ENCODE results near the gene SERINC3. TPM values are rescaled to one million over a fixed set of nuclear protein-coding genes. Genes with fewer than 3 reads are reported as not detected.

The SERINC3 gene
- total and polyA plus RNA-seq, 2 donors (not counting 3 experiments of a cell fraction or from before 2014, with no cell fraction given) = 83.7 to 177 TPM

- H3K27me3 ChIP-seq (ENCODE audit: control insufficient read depth in 2 of 2, insufficient read depth in 2 of 2, low read length in 2 of 2) = no peaks in the 10 kb centered on the region
- DNase-seq (ENCODE audit: low read depth, low spot score) (no peak), FAIRE-seq (no peak)
- no peak overlapping the region for H3K27ac ChIP-seq (ENCODE audit: insufficient read depth, low read depth, low read length)
- H3K9me1 ChIP-seq (replicated peaks; ENCODE audit: control insufficient read depth, extremely low read depth, insufficient read depth, low read length) = no peaks in the 10 kb centered on the region
- dilution Hi-C loops (cut with MboI; ENCODE audit: extremely low pct_ligation_motif_present, low sequenced_read_pairs) (no loop called here), intact Hi-C loops (cut with micrococcal nuclease) (no loop called here)
- no peaks in the 10 kb centered on the region for H3K36me3 ChIP-seq (ENCODE audit: control insufficient read depth in 2 of 2, extremely low read depth in 1 of 2, insufficient read depth in 2 of 2, low read length in 2 of 2)
- TF ChIP-seq, protein P1, sequence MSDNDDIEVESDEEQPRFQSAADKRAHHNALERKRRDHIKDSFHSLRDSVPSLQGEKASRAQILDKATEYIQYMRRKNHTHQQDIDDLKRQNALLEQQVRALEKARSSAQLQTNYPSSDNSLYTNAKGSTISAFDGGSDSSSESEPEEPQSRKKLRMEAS (IDR thresholded peaks at IDR 0.05; ENCODE audit: insufficient read depth, insufficient read length) = no peak
- TF ChIP-seq POLR2AphosphoS5 (IDR thresholded peaks at IDR 0.05; ENCODE audit: insufficient read depth, low read depth, low read length) (no peak), CTCF (IDR thresholded peaks at IDR 0.05; ENCODE audit: extremely low read depth in 1 of 2, insufficient read depth in 1 of 2, low read depth in 1 of 2, low read length in 2 of 2) (no peak), EZH2 (IDR thresholded peaks at IDR 0.05; ENCODE audit: borderline replicate concordance, low read depth, low read length, severe bottlenecking) (no peak), JUN (IDR thresholded peaks at IDR 0.05; ENCODE audit: borderline replicate concordance, insufficient read depth, insufficient read length, low read depth) (no peak), GATA2 (IDR thresholded peaks at IDR 0.05; ENCODE audit: insufficient read depth, insufficient read length, low read depth, low read length) (no peak), POLR2A (IDR thresholded peaks at IDR 0.05; ENCODE audit: low read depth, low read length) (no peak), MYC (IDR thresholded peaks at IDR 0.05; ENCODE audit: low read depth, low read length) (no peak), FOS (IDR thresholded peaks at IDR 0.05; ENCODE audit: borderline replicate concordance, insufficient read depth, low read length) (no peak)
- H2AFZ ChIP-seq (ENCODE audit: low read depth, low read length) = no peak overlapping the region
- ChIA-PET CTCF (interaction anchor here (0.9 to 1.9 kb wide), 5 partner anchors 11 to 41 kb away, joined by 3 to 5 read pairs (median 3); partner anchors contain the start of gene PKIG), POLR2A (interaction anchor here (0.7 kb wide), 1 partner anchor 330 kb away, joined by 3 read pairs; no protein-coding TSS in a partner anchor)
- no peaks in the 10 kb centered on the region for H3K9me3 ChIP-seq (replicated peaks; ENCODE audit: control insufficient read depth, insufficient read depth, low read length)
- no peak overlapping the region for H3K4me3 ChIP-seq (replicated peaks in 1 of 3; ENCODE audit: insufficient read depth in 1 of 3, low read depth in 1 of 3, low read length in 3 of 3)
- H3K4me2 ChIP-seq (ENCODE audit: insufficient read depth, low read length) = no peak overlapping the region
- no peak overlapping the region for H3K9ac ChIP-seq (replicated peaks; ENCODE audit: extremely low read depth, insufficient read depth, low read length)
- no peaks in the 10 kb centered on the region for H4K20me1 ChIP-seq (replicated peaks; ENCODE audit: control insufficient read depth, extremely low read depth, insufficient read depth, low read length)
- BruUV-seq (replicated peaks) = no TSS peak
- H3K79me2 ChIP-seq (ENCODE audit: control insufficient read depth, insufficient read depth, low read length) = peaks cover 31% of the 10 kb centered on the region
- peaks cover 12% of the 10 kb centered on the region for H3K4me1 ChIP-seq (ENCODE audit: control insufficient read depth, extremely low read depth, insufficient read depth, low read length)
Measured at GRCh38 chr20:44541992-44542391, 20.1 kb upstream of the SERINC3 start.

All from endothelial cell of umbilical vein (primary cell).